GM10266 (cell line): ENCODE results near the gene ZNF844.
"Not testable (repeated sequence)": the region's sequence is repeated elsewhere in the genome, so short reads cannot be mapped to it uniquely, and the experiment has no call there.

ENCODE experiments used
- DNase-seq: peaks from one replicate; pipeline ENCODE4 v3.0.0; 2012; ENCODE audit errors: extremely low spot score
- TF ChIP-seq, protein P1 (sequence below): IDR thresholded peaks from 2 replicates; pipeline ENCODE4 v1.5.1; 2012; ENCODE audit warnings: mild to moderate bottlenecking, low read depth; ENCODE audit not compliant: control insufficient read depth, insufficient read depth; ENCODE audit errors: missing control alignments

The ZNF844 gene

DNA sequence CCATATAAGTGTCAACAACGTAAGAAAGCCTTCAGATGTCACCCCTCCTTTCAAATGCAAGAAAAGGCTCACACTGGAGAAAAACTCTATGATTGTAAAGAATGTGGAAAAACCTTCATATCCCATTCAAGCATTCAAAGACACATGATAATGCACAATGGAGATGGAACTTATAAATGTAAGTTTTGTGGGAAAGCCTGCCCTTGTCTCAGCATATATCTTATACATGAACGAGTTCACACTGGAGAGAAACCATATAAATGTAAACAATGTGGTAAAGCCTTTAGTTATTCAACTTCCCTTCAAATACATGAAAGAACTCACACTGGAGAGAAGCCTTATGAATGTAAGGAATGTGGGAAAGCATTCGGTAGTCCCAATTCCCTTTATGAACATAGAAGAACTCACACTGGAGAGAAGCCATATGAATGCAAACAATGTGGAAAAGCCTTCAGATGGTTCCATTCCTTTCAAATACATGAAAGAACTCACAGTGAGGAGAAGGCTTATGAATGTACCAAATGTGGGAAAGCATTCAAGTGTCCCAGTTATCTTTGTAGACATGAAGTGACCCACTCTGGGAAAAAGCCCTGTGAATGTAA lies 11.1 kb downstream of the ZNF844 start:
- TF ChIP-seq, protein P1, sequence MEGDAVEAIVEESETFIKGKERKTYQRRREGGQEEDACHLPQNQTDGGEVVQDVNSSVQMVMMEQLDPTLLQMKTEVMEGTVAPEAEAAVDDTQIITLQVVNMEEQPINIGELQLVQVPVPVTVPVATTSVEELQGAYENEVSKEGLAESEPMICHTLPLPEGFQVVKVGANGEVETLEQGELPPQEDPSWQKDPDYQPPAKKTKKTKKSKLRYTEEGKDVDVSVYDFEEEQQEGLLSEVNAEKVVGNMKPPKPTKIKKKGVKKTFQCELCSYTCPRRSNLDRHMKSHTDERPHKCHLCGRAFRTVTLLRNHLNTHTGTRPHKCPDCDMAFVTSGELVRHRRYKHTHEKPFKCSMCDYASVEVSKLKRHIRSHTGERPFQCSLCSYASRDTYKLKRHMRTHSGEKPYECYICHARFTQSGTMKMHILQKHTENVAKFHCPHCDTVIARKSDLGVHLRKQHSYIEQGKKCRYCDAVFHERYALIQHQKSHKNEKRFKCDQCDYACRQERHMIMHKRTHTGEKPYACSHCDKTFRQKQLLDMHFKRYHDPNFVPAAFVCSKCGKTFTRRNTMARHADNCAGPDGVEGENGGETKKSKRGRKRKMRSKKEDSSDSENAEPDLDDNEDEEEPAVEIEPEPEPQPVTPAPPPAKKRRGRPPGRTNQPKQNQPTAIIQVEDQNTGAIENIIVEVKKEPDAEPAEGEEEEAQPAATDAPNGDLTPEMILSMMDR, result no peak
- DNase-seq, result no peak

GRCh38 chr19:12076331-12076730 lies 11.8 kb downstream of the ZNF844 start:
- not testable (repeated sequence) for DNase-seq

DNA sequence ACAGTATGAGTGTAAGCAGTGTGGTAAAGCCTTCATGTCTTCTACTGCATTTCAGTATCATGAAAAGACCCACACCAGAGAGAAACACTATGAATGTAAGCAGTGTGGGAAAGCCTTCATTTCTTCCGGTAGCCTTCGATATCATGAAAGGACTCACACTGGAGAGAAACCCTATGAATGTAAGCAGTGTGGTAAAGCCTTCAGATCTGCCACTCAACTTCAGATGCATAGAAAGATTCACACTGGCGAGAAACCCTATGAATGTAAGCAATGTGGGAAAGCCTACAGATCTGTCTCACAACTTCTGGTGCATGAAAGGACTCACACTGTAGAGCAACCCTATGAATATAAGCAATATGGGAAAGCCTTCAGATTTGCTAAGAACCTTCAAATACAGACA lies 12.8 kb downstream of the ZNF844 start:
- DNase-seq, result no peak
- TF ChIP-seq, protein P1, result no peak

- not testable (repeated sequence) for DNase-seq
These were observed 18.8 kb downstream of the ZNF844 start for GRCh38 chr19:12083336-12083735.

DNA sequence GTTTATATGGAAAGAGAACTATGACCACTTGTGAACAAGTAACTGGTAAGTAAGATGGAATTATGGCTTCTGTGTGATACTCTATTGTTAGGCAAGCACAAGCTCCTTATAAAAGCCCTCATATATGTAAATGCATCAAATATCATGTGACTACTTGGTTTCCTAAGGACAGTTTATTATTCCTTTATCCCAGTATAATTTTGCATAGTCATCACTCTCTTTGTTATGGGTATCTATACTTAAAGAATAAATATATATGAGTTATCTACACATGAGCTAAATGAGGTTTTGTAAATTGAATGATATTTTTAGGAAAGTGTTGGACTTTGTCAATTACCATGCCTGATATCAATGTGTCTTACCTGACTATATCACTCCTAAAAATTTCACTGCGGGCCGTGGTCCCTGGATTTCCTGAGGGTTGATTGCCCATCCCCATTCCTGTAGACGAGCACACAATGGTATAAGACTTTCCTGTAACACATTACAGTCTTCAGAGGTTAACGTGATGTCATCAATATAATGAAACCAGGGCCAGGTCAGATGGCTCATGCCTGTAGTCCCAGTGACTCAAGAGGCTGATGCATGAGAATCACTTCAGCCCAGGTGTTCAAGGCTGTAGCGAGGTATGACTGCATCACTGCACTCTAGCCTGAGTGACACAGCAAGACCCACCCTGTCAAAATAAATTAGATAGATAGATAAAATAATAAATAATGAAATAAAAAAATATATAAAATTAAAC lies 20.7 kb downstream of the ZNF844 start:
- TF ChIP-seq, protein P1, result no peak
- DNase-seq, result no peak

DNA sequence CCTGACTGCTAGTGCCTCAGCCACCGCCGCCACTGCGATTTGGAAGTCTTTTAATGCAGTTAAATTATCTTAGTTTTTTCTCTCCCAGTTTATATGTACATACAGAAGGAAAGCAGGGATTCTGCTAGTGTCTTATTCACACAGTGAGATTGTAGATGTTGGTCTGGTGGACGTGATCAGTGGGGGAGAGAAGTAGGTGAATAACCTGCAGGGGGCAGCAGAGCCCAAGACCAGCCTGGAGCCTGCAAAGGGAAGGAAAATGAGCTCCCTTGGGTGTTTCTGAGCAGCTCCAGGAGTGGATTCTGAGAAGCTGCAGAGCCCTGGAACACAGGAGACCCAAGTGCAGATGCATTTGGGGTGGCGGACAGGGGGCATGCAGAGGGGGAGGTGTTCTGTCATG lies 26.3 kb downstream of the ZNF844 start:
- peak; percentile 75 for DNase-seq
- TF ChIP-seq, protein P1, result peak; percentile 74

DNA sequence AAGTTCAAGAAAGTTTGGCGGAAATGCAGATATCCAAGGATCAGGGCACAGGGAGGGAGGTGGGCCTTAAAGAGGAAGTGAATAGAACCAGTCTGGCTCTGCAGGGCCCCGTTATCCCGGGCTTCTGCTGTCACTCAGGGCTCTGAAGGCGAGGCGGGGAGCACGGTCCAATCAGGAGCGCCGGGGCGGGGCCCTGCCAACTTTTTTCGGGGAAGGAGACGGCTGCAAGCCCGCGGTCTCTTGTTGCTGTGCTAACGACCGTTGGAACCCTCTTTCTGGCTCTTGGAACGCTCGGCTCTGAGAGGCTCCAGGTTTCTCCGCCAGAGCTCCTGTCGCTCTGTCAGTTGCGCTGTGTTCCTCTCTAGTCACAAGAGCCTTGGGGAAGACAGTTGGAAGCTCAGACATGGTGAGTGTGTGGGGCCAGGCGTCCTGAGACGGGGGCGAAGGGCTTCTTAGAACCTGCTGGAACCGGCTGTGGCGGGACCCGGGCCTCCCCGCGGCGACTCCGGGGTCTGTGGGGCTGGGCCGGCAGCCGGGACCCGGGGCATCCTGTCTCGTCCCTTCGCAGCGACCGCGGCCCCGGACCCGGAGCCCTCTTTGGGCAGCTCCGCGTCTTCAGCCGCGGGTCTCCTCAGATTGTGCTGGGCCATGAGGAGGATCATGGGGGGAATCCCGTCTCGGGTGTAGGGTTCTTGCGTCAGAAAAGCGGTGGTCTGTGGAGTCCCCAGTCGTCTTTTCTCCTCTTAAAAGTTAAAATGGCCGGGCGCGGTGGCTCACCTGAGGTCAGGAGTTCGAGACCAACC lies 27.7 kb downstream of the ZNF844 start:
- DNase-seq, result peak; percentile 87
- TF ChIP-seq, protein P1, result no peak

DNA sequence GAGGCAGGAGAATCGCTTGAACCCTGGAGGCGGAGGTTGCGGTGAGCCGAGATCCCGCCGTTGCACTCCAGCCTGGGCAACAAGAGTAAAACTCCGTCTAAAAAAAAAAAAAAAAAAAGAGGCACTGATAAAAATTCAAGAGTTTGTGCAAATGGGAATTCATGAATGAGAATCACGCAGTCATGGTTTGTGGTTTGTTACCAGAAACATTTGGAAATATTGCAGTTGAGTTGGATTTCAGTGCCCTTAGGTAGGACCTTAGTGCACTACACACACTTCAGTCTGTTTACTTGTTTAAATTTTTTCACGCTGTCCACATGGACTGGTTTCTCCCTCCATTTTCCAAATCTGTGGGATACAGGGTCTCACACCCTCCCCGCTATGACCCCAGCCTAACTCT lies 28.4 kb downstream of the ZNF844 start:
- DNase-seq, result no peak
- TF ChIP-seq, protein P1, result no peak
